Heart right ventricle (tissue), 16 donors: Measurements from ENCODE around the gene CCL24. TPM values are rescaled to one million over a fixed set of nuclear protein-coding genes. Genes with fewer than 3 reads are reported as not detected.

ENCODE experiments used
- ATAC-seq, 8 donors: fragments of 200-7000 bp; cut with Tn5 transposase; one replicate each; pipeline ENCODE4 v1.9.1; 2020; ENCODE audit warnings: mild to moderate bottlenecking in 8 of 8, moderate library complexity in 8 of 8, moderate number of reproducible peaks in 1 of 8
- DNase-seq, 2 donors: peaks; one replicate each; pipeline ENCODE4 v3.0.0-alpha.2; 2020
- H3K27ac ChIP-seq, 10 donors: fragments of 200-600 bp; sonication (generic) in 2 of 10; one replicate each; pipeline versions ENCODE4 v1.5.0 to v1.8.0; 2020 to 2022; ENCODE audit warnings: mild to moderate bottlenecking in 3 of 10
- H3K27me3 ChIP-seq, 7 donors: fragments of 200-600 bp; one replicate each; pipeline ENCODE4 v1.8.0; 2021 to 2022; ENCODE audit warnings: mild to moderate bottlenecking in 2 of 7
- H3K36me3 ChIP-seq, 9 donors: fragments of 200-600 bp; sonication (generic) in 1 of 9; one replicate each; pipeline versions ENCODE4 v1.5.0 to v1.8.0; 2020 to 2022; ENCODE audit warnings: mild to moderate bottlenecking in 2 of 9
- H3K4me1 ChIP-seq, 9 donors: fragments of 200-600 bp; sonication (generic) in 1 of 9; one replicate each; pipeline versions ENCODE4 v1.5.0 to v1.8.0; 2020 to 2022; ENCODE audit warnings: mild to moderate bottlenecking in 4 of 9
- H3K4me3 ChIP-seq, 10 donors: fragments of 200-600 bp; sonication (generic) in 2 of 10; one replicate each; pipeline versions ENCODE4 v1.5.0 to v1.8.0; 2020 to 2022; ENCODE audit warnings: mild to moderate bottlenecking in 7 of 10, moderate library complexity in 2 of 10
- H3K9me3 ChIP-seq, 11 donors: fragments of 200-600 bp in 10 of 11; sonication (generic) in 2 of 11; one replicate each; pipeline versions ENCODE4 v1.5.0 to v1.8.0; 2013 to 2022; ENCODE audit warnings: mild to moderate bottlenecking in 2 of 11, control low read depth in 1 of 11, moderate library complexity in 1 of 11
- CTCF ChIP-seq, 9 donors: fragments of 200-600 bp; sonication (generic) in 2 of 9; IDR thresholded peaks; one replicate each; pipeline versions ENCODE4 v1.5.0 to v1.8.0; 2021 to 2022; ENCODE audit warnings: antibody characterized with exemption in 9 of 9, mild to moderate bottlenecking in 5 of 9, moderate library complexity in 1 of 9
- WGBS, 2 donors: extraction: QIAGEN DNeasy Blood & Tissue Kit; methylation state at CpG; one replicate each; pipeline ENCODE4 v1.1.7; 2013; ENCODE audit warnings: inconsistent platforms in 1 of 2; 5-methylcytosine and 5-hydroxymethylcytosine counted together
- intact Hi-C, 10 donors: fragments of 100-400 bp; cut with DNase I; formaldehyde crosslinking; loops; one replicate each; pipeline versions ENCODE4 v1.11.1 to v1.14.2; 2022
- polyA plus RNA-seq, 2 donors: library from polyadenylated mRNA; stranded (reverse); fragments of 200-250 nt; gene quantifications; one replicate each; pipeline ENCODE4 v1.2.3, GENCODE V29; 2013
- total RNA-seq, 10 donors: library from RNA; stranded (reverse); fragmentation: NEBNext Ultra II Directional in 3 of 10; extraction: Animal tissue kit (Norgen Biotek cat#: 25700) in 3 of 10; gene quantifications; one replicate each; pipeline versions ENCODE4 v1.2.1 to v1.2.4, GENCODE V29; 2021 to 2023
- donor health status: Arrhythmogenic right ventricular cardiomyopathy.
- donor health status: ischemic (EF 13 %, LVEDD 7.1; RV severe dilation, severe dysfunction).
- donor health status: healthy with polysubstance abuse.
- donor health status: DM: no; HTN: yes; CAD: no.
- donor health status: DM: no; HTN: no; CAD: no.
- donor health status: ischemic (EF 25% LVEDD 6.9; RV normal size, moderate dysfunction).
- donor health status: ischemic (EF 25% LVEDD 5.7; RV mildly dilated, moderate dysfunction).
- donor health status: healthy.
- donor health status: DM: yes; HTN: yes; CAD: no.
- donor health status: Ischemic cardiomyopathy.
- donor health status: ischemic (EF 35%, LVEDD 5.7; RV mildly dilated, moderate dysfunction).
- donor health status: nonischemic (EF 11% LVEDD 7.7; RV severe dilation, severe dysfunction).
- donor health status: DM: yes; HTN: yes; CAD: no.
- donor health status: PGD.
- donor health status: ischemic (EF 29% LVEDD 5.4; RV normal size, mild dysfunction).
- donor health status: nonischemic (EF 23%, LVEDD 6.1; RV moderate dilation, normal function).

The CCL24 gene
- total and polyA plus RNA-seq, 12 donors: 0.13 to 1.9 (median 0.64) TPM; not detected in 6

- WGBS, 2 donors: 87 to 88% methylated on average over 11 of the region's 11 CpGs
- intact Hi-C loops: no loop called here
- no peak overlapping the region for H3K27ac ChIP-seq
- DNase-seq: no peak
- no peak overlapping the region for H3K4me3 ChIP-seq
- no peaks in the 10 kb centered on the region for H3K36me3 ChIP-seq
- peaks cover 0 to 10% (median 0%) of the 10 kb centered on the region in 9 donors for H3K4me1 ChIP-seq
- peaks cover 0 to 13% (median 5%) of the 10 kb centered on the region in 11 donors for H3K9me3 ChIP-seq
- TF ChIP-seq CTCF (IDR thresholded peaks at IDR 0.05): no peak
- H3K27me3 ChIP-seq: peaks cover 0 to 19% (median 6%) of the 10 kb centered on the region in 7 donors
- no peak for ATAC-seq
Observed at GRCh38 chr7:75811894-75812678, 1.5 kb downstream of the CCL24 start.

GRCh38 chr7:75809396-75809795, 4.2 kb downstream of the CCL24 start:
- WGBS, 2 donors: 81 to 89% methylated on average over 6 of the region's 6 CpGs
- no peak for DNase-seq
- Histone ChIP-seq H3K9me3 (peaks cover 0 to 34% (median 14%) of the 10 kb centered on the region in 11 donors), H3K36me3 (no peaks in the 10 kb centered on the region), H3K4me3 (no peak overlapping the region), H3K4me1 (peaks cover 0 to 10% (median 0%) of the 10 kb centered on the region in 9 donors), H3K27me3 (no peaks in the 10 kb centered on the region), H3K27ac (no peak overlapping the region)
- intact Hi-C loops: no loop called here
- no peak for TF ChIP-seq CTCF (IDR thresholded peaks at IDR 0.05)
- ATAC-seq: no peak

- intact Hi-C loops: no loop called here
- no peak overlapping the region for H3K4me3 ChIP-seq
- 61 to 72% methylated on average over 6 of the region's 6 CpGs for WGBS, 2 donors
- H3K9me3 ChIP-seq: peaks cover 0 to 34% (median 14%) of the 10 kb centered on the region in 11 donors
- H3K36me3 ChIP-seq: no peaks in the 10 kb centered on the region
- TF ChIP-seq CTCF (IDR thresholded peaks at IDR 0.05): no peak
- ATAC-seq (no peak), DNase-seq (no peak)
- no peaks in the 10 kb centered on the region for H3K27me3 ChIP-seq
- H3K27ac ChIP-seq: no peak overlapping the region
- no peaks in the 10 kb centered on the region for H3K4me1 ChIP-seq
Observed at GRCh38 chr7:75808106-75808505, 5.5 kb downstream of the CCL24 start.

- no peak for ATAC-seq
- H3K27me3 ChIP-seq: no peaks in the 10 kb centered on the region
- 86 to 95% methylated on average over 9 of the region's 9 CpGs for WGBS, 2 donors
- no peak for DNase-seq
- intact Hi-C loops: no loop called here
- H3K4me3 ChIP-seq: no peak overlapping the region
- no peaks in the 10 kb centered on the region for H3K36me3 ChIP-seq
- no peak overlapping the region for H3K27ac ChIP-seq
- peaks cover 0 to 34% (median 14%) of the 10 kb centered on the region in 11 donors for H3K9me3 ChIP-seq
- TF ChIP-seq CTCF (IDR thresholded peaks at IDR 0.05): no peak
- H3K4me1 ChIP-seq: no peaks in the 10 kb centered on the region
Observed at GRCh38 chr7:75807452-75807851, 6.2 kb downstream of the CCL24 start.
